Activated CD4-positive, alpha-beta T cell treated with anti-CD3 and anti-CD28 coated beads, Interleukin-2, amount 10 ng/mL, durations not matched to agents 24 days and 14 days (primary cell): ENCODE measurements around the gene BST1. TPM values are rescaled to one million over a fixed set of nuclear protein-coding genes. Genes with fewer than 3 reads are reported as not detected.

Experiments
- DNase-seq: peaks from one replicate; pipeline ENCODE4 v3.0.0; 2022
- H3K27ac Mint-ChIP-seq: one replicate; pipeline ENCODE4 v1.8.0; 2022; ENCODE audit warnings: mild to moderate bottlenecking, mixed read lengths
- H3K27me3 Mint-ChIP-seq: one replicate; pipeline ENCODE4 v1.8.0; 2022; ENCODE audit warnings: mixed read lengths
- H3K36me3 Mint-ChIP-seq: one replicate; pipeline ENCODE4 v1.8.0; 2022; ENCODE audit warnings: low read depth, mild to moderate bottlenecking, mixed read lengths
- H3K4me1 Mint-ChIP-seq: one replicate; pipeline ENCODE4 v1.8.0; 2021; ENCODE audit warnings: mixed read lengths
- H3K4me3 Mint-ChIP-seq: one replicate; pipeline ENCODE4 v1.8.0; 2022; ENCODE audit warnings: mild to moderate bottlenecking, moderate library complexity, mixed read lengths
- H3K9me3 Mint-ChIP-seq: one replicate; pipeline ENCODE4 v1.8.0; 2021; ENCODE audit warnings: mixed read lengths
- intact Hi-C: fragments of 100-400 bp; cut with micrococcal nuclease; formaldehyde crosslinking; loops from one replicate; pipeline ENCODE4 v1.15.1; 2023
- total RNA-seq: library from RNA; stranded (reverse); gene quantifications from 2 replicates; pipeline ENCODE4 v1.2.3, GENCODE V29; 2022

The BST1 gene
- total RNA-seq, 1 donor from 2014 or later: 0.72 TPM

DNA sequence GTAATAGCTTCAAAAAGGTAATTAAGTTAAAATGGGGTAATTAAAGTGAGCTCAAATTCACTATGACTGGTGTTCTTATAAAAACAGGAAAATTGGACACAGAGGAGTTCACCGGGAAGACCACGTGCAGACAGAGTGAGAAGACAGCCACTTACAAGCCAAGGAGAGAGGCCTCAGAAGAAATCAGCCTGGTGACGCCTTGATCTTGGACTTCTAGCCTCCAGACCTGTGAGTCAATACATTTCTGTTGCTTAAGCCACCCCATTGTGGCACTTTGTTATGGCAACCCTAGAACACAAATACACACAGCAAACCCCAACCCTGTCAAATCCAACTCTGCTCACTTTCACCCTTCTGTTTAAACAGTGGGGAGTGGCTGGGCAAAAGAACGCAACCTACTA, 71.2 kb downstream of the BST1 start:
- H3K36me3 Mint-ChIP-seq: peaks cover 4% of the 10 kb centered on the region
- H3K9me3 Mint-ChIP-seq: no peaks in the 10 kb centered on the region
- H3K4me3 Mint-ChIP-seq: no peak overlapping the region
- peak; percentile 73 for DNase-seq
- intact Hi-C loops: loop anchor here (10.0 kb wide), 3 partner anchors 451 to 1561 kb away; partner anchors contain the start of gene TAPT1
- H3K4me1 Mint-ChIP-seq: peaks cover 66% of the 10 kb centered on the region
- no peaks in the 10 kb centered on the region for H3K27me3 Mint-ChIP-seq
- H3K27ac Mint-ChIP-seq: peak overlapping the region; percentile 54

DNA sequence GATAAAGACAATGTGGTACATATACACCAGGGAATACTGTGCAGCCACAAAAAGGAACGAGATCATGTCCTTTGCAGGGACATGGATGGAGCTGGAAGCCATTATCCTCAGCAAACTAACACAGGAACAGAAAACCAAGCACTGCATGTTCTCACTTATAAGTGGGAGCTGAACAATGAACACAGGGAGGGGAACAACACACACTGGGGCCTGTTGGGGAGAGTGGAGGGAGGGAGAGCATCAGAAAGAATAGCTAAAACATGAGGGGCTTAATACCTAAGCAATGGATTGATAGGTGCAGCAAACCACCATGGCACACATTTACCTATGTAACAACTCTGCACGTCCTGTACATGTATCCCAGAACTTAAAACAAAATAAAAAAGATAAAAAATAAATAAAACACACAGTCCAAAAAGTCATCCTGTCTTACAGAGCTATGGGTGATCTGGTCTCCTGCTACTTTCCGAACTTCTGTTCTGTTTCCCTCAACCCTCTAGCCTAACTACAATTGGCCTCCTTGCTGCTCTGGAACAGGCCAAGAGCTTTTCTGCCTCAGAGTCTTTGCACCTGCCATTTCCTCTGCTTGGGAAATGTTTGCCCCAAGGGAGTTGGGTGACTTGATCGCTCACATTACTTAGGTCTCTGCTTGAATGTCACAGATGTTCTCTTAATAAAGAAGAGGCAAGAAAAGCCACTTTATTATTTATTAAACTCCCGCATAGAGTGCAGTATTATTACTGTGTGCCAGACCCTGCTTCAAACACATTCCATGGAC, 74.2 kb downstream of the BST1 start:
- intact Hi-C loops: loop anchor here (5.0 to 10.0 kb wide), 5 partner anchors 120 to 1558 kb away; partner anchors contain the start of genes CPEB2, FBXL5 and TAPT1
- peak; percentile 57 for DNase-seq
- Mint-ChIP-seq H3K36me3 (peaks cover 31% of the 10 kb centered on the region), H3K4me1 (peaks cover 64% of the 10 kb centered on the region), H3K27me3 (no peaks in the 10 kb centered on the region), H3K27ac (no peak overlapping the region), H3K9me3 (no peaks in the 10 kb centered on the region), H3K4me3 (peak overlapping the region; percentile 94)

DNA sequence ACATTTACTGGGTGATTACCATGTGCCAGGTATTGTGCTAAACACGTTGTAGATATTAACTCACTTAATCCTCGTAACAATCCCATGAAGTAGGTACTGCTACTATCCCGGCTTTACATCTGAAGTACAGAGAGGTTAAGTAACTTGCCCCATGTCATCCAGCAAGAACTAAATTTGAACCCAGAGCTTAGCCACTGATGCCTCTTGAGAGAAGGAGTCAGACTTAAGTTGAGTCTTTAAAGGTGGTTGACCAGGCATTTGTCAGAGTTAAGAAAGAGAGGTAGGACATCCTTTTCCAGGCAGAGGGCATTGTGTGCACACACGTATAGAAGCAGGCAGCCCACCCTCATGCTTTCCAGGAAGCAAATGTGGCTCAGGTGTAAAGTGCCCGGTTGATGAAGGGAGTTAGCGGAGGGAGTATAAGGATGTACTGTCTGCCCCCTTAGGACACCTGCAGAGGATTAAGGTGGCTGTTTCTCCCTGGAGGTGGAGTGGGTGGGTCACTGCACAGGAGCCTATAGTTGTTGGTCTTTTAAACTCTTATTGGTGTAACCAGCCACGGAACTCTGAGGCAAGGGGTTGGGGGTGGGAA, 74.9 kb downstream of the BST1 start:
- intact Hi-C loops: loop anchor here (1.0 to 10.0 kb wide), 7 partner anchors 11 to 1557 kb away; partner anchors contain the start of genes CPEB2, FBXL5 and TAPT1
- Mint-ChIP-seq H3K4me3 (peak overlapping the region; percentile 94), H3K4me1 (peaks cover 64% of the 10 kb centered on the region), H3K27me3 (no peaks in the 10 kb centered on the region), H3K36me3 (peaks cover 38% of the 10 kb centered on the region), H3K27ac (peak overlapping the region; percentile 97), H3K9me3 (no peaks in the 10 kb centered on the region)
- no peak for DNase-seq

DNA sequence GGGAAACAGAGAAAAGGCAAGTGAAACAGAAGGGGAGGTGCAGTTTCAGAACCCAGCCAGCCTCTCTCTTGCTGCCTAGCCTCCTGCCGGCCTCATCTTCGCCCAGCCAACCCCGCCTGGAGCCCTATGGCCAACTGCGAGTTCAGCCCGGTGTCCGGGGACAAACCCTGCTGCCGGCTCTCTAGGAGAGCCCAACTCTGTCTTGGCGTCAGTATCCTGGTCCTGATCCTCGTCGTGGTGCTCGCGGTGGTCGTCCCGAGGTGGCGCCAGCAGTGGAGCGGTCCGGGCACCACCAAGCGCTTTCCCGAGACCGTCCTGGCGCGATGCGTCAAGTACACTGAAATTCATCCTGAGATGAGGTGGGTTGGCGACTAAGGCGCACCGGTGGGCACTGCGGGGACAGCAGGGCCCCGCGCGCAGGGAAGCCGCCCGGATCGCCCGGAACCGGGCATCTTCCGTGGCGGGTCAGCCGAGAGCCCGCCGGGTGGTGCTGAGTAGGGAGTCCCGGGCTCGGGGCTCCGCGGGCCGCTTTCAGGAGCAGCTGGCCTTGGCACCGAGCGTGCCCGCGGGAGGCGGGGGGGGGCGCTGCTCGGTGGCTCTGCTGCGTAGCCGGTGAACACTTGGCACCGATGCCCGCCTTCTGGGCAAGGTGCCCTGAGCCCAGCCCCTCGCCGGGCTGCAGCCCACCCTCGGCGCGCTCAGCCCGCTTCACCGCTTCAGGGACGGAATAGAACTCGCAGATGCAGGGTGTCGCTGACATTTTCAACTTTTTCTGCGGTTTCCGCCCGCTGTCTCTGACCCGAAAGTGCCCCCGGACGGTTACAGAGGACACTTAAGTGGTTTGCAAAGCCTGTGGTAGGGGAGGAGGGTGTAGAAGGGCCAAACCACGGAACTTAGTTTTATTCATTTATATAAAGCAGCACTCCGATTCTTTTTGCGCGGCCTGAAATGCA, 75.7 kb downstream of the BST1 start, which contains the start of gene CD38:
Gene CD38, plus strand, starts transcription at position 40 of the 953 bp plus-strand sequence. Its CDS starts 87 bp downstream, at position 127.
- intact Hi-C loops: loop anchor here (1.0 to 10.0 kb wide), 12 partner anchors 7 to 1556 kb away; partner anchors contain the start of genes CPEB2, FAM200B, FBXL5 and TAPT1
- Mint-ChIP-seq H3K4me3 (peak within 1 kb of the TSS; percentile 94), H3K4me1 (peaks cover 68% of the 10 kb centered on the region), H3K27ac (peak within 1 kb of the TSS; percentile 97), H3K27me3 (no peaks in the 10 kb centered on the region), H3K36me3 (peaks cover 45% of the 10 kb centered on the region), H3K9me3 (no peaks in the 10 kb centered on the region)
- peak; percentile 90 for DNase-seq

DNA sequence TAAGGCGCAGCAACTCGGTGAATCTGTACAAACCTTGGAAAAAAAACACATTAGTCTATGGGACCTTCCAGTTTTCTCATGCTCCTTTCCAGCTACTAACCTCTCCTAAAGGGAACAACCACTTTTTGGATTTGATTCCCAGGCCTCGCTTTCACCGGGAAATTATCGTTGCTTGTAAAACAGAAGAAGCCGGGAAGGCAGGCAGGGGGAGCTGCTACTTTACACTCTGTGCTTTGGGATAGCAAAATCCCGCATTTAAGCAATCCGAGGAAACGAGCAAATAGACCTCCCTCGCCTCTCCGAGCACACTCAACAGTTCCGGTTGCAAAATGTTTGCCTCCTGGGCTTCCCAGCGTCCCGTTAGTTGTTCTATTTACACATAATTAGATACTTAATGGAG, 76.4 kb downstream of the BST1 start:
- H3K27me3 Mint-ChIP-seq: no peaks in the 10 kb centered on the region
- intact Hi-C loops: loop anchor here (1.0 to 10.0 kb wide), 11 partner anchors 8 to 1555 kb away; partner anchors contain the start of genes CPEB2, FAM200B, FBXL5 and TAPT1
- H3K27ac Mint-ChIP-seq: peak overlapping the region; percentile 91
- H3K4me3 Mint-ChIP-seq: peak overlapping the region; percentile 94
- peaks cover 53% of the 10 kb centered on the region for H3K36me3 Mint-ChIP-seq
- H3K9me3 Mint-ChIP-seq: no peaks in the 10 kb centered on the region
- DNase-seq: peak; percentile 75
- peaks cover 69% of the 10 kb centered on the region for H3K4me1 Mint-ChIP-seq

DNA sequence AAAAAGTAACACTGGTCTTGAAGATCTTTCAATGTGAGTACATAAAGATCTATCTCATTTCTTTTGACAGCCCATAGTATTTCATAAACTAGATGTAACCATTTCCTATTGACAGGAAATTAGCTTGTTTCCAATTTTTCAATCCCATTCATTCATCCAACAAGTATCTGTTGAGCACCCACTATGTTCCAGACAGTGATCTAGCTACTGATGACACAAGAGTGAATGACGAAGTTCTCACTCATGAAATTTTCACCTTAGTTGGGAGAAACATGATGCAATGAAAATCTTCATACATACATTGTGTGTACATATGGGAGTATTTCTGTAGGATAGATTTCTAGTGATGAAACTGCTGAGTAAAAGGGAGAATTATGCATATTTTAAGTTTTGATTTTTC, 76.9 kb downstream of the BST1 start:
- no peak for DNase-seq
- Mint-ChIP-seq H3K36me3 (peaks cover 57% of the 10 kb centered on the region), H3K4me3 (peak overlapping the region; percentile 94), H3K27me3 (no peaks in the 10 kb centered on the region), H3K9me3 (no peaks in the 10 kb centered on the region), H3K27ac (peak overlapping the region; percentile 91), H3K4me1 (peaks cover 71% of the 10 kb centered on the region)
- intact Hi-C loops: loop anchor here (1.0 to 10.0 kb wide), 11 partner anchors 9 to 1555 kb away; partner anchors contain the start of genes CPEB2, FAM200B, FBXL5 and TAPT1

DNA sequence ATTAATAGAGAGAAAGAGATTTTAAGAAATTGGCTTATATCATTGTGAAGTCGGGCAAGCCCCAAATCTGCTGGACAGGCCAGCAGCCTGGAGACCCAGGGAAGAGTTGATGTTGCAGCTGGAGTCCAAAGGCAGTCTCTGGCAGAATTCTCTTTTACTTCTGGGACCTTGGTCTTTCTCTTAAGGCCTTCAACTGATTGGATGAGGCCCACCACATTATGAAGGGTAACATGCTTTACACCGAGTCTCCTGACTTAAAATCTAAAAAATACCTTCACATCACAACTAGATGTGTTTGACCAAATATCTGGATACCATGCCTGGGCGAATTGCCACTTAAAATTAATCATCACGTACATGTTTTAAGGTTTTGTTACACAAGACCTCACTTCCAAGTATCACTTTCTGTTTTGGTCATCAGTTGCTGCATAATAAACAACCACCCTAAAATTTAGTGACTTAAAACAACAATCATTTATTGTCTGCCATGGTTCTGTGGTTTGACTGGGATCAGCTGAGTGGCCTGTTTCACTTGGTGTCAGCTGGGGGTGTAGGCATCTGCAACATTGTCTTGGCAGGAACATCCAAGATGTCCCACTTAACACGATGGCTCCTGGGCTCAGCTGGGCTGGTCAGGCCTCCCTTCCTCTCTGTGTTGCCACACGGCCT, 78.7 kb downstream of the BST1 start:
- intact Hi-C loops: no loop called here
- Mint-ChIP-seq H3K4me1 (peaks cover 75% of the 10 kb centered on the region), H3K36me3 (peaks cover 72% of the 10 kb centered on the region)

More for the DNA sequence above, 78.7 kb downstream of the BST1 start:
- peak overlapping the region; percentile 86 for H3K27ac Mint-ChIP-seq
- H3K4me3 Mint-ChIP-seq: peak overlapping the region; percentile 94
- H3K9me3 Mint-ChIP-seq: peaks cover 3% of the 10 kb centered on the region
- no peaks in the 10 kb centered on the region for H3K27me3 Mint-ChIP-seq
- DNase-seq: peak; percentile 82

Other genes with a start within 250 kb of the BST1 start
- not detected in 2 replicates for gene CC2D2A, start 233.2 kb upstream of the BST1 start, total RNA-seq
- 28.9 and 31.2 TPM in 2 replicates for gene FBXL5, start 47.7 kb upstream of the BST1 start, total RNA-seq
- gene FAM200B, start 21.2 kb upstream of the BST1 start, total RNA-seq: 6.0 and 9.9 TPM in 2 replicates
- 89.6 and 103 TPM in 2 replicates for gene CD38, start 75.3 kb downstream of the BST1 start, total RNA-seq
- gene FGFBP1, start 235.7 kb downstream of the BST1 start, total RNA-seq: not detected in 2 replicates